Esophagus muscularis mucosa (tissue), 3 donors: Measurements from ENCODE around the gene MAT2A.

Source experiments
- CTCF ChIP-seq, 3 experiments: fragments of 200-600 bp in 2 of 3; fragments of 450-650 bp in 1 of 3; sonication (generic) in 2 of 3; IDR thresholded peaks; one replicate each; pipeline ENCODE4 v1.5.1; 2017 to 2019; ENCODE audit warnings: antibody characterized with exemption in 3 of 3, mild to moderate bottlenecking in 2 of 3, moderate library complexity in 1 of 3
- EP300 ChIP-seq: sonication (generic); formaldehyde crosslinking; IDR thresholded peaks from one replicate; pipeline ENCODE4 v1.6.1; 2017; ENCODE audit warnings: antibody characterized with exemption

- TF ChIP-seq CTCF (IDR thresholded peaks at IDR 0.05) (no peak), EP300 (no peak)
Measured at GRCh38 chr2:85575739-85576138, 36.8 kb downstream of the MAT2A start.
